Measurements from ENCODE around the gene CHPT1.

GRCh38 chr12:101707131-101707782 lies 9.8 kb downstream of the CHPT1 start:
- no peak for TF ChIP-seq CTCF (IDR thresholded peaks at IDR 0.05)
- no peak for TF ChIP-seq POLR2A (IDR thresholded peaks at IDR 0.05)
